WTC11 (cell line): ENCODE data around the gene GALE. TPM values are rescaled to one million over a fixed set of nuclear protein-coding genes. Genes with fewer than 3 reads are reported as not detected.

Experiments
- ATAC-seq: fragments of 200-7000 bp; cut with Tn5 transposase; 2 replicates; pipeline ENCODE4 v1.10.0; 2021; ENCODE audit warnings: mild to moderate bottlenecking, moderate library complexity
- Bru-seq: library from RNA; stranded (reverse); fragments of 400-500 nt; gene quantifications from one replicate; lab custom pipeline; 2021; lab: Mats Ljungman, UMichigan
- CTCF ChIA-PET: fragments of 300-600 bp; sonication (Branson Sonifier 250); formaldehyde crosslinking; loops from one replicate; lab custom pipeline; 2021; ENCODE audit warnings: antibody characterized with exemption; lab: Charles Lee
- POLR2A ChIA-PET: fragments of 350-600 bp; sonication (Branson Sonifier 250); formaldehyde crosslinking; loops from one replicate; lab custom pipeline; 2021; ENCODE audit warnings: antibody characterized with exemption; lab: Charles Lee
- DNase-seq: peaks from one replicate; pipeline ENCODE4 v3.0.0; 2021; ENCODE audit warnings: low spot score
- H3K27ac Mint-ChIP-seq: 2 replicates; pipeline ENCODE4 v1.8.0; 2021; ENCODE audit warnings: mixed read lengths
- H3K27me3 Mint-ChIP-seq: 2 replicates; pipeline ENCODE4 v1.8.0; 2021; ENCODE audit warnings: low read depth, mild to moderate bottlenecking, moderate library complexity, mixed read lengths
- H3K36me3 Mint-ChIP-seq: 2 replicates; pipeline ENCODE4 v1.8.0; 2021; ENCODE audit warnings: mixed read lengths
- H3K4me1 Mint-ChIP-seq: 2 replicates; pipeline ENCODE4 v1.8.0; 2022; ENCODE audit warnings: mixed read lengths
- H3K4me3 Mint-ChIP-seq: 2 replicates; pipeline ENCODE4 v1.8.0; 2021; ENCODE audit warnings: mild to moderate bottlenecking, moderate library complexity, mixed read lengths
- H3K9me3 Mint-ChIP-seq: 2 replicates; pipeline ENCODE4 v1.8.0; 2021; ENCODE audit warnings: mixed read lengths
- EMX1 ChIP-seq: fragments of 250-450 bp; sonication (Bioruptor Pico); IDR thresholded peaks from 2 replicates; pipeline ENCODE4 v1.8.0; 2021; ENCODE audit warnings: mild to moderate bottlenecking
- ETV6 ChIP-seq: sonication (generic); formaldehyde crosslinking; IDR thresholded peaks from 2 replicates; pipeline ENCODE4 v1.8.1; 2022; ENCODE audit warnings: mild to moderate bottlenecking, missing genetic modification reagents
- FOXK1 ChIP-seq: sonication (generic); formaldehyde crosslinking; IDR thresholded peaks from 2 replicates; pipeline ENCODE4 v1.8.0; 2022; ENCODE audit warnings: mild to moderate bottlenecking, moderate library complexity, missing genetic modification reagents
- GABPB1 ChIP-seq: sonication (generic); formaldehyde crosslinking; IDR thresholded peaks from 2 replicates; pipeline ENCODE4 v1.8.1; 2023; ENCODE audit warnings: mild to moderate bottlenecking, missing genetic modification reagents
- GTF2I ChIP-seq: fragments of 250-450 bp; sonication (Bioruptor Pico); conservative IDR thresholded peaks from 2 replicates; pipeline ENCODE4 v1.4.0; 2021; ENCODE audit warnings: mild to moderate bottlenecking
- MYBL2 ChIP-seq: sonication (generic); formaldehyde crosslinking; IDR thresholded peaks from 2 replicates; pipeline ENCODE4 v1.8.1; 2023; ENCODE audit warnings: mild to moderate bottlenecking, moderate library complexity, missing genetic modification reagents
- ZNF121 ChIP-seq: sonication (generic); formaldehyde crosslinking; IDR thresholded peaks from 2 replicates; pipeline ENCODE4 v1.8.0; 2023; ENCODE audit warnings: missing genetic modification reagents
- ZNF423 ChIP-seq: fragments of 250-450 bp; sonication (Bioruptor Pico); IDR thresholded peaks from 2 replicates; pipeline ENCODE4 v2.1.2; 2022; ENCODE audit warnings: mild to moderate bottlenecking, moderate library complexity
- long read RNA-seq, 3 experiments: library from RNA in 1 of 3; library from capped mRNA in 1 of 3; library from polyadenylated mRNA in 1 of 3; unstranded in 2 of 3; stranded (forward) in 1 of 3; transcript quantifications; one replicate each; pipeline ENCODE4 v2.0.0, GENCODE V29; 2021
- total RNA-seq: library from RNA; stranded (reverse); gene quantifications from 3 replicates; pipeline ENCODE4 v1.2.3, GENCODE V29; 2021
- TF ChIP-seq, protein P1 (sequence below): fragments of 250-450 bp; sonication (Bioruptor Pico); IDR thresholded peaks from 2 replicates; pipeline ENCODE4 v1.9.0; 2021; ENCODE audit warnings: mild to moderate bottlenecking
- TF ChIP-seq, protein P2 (sequence below): sonication (generic); formaldehyde crosslinking; IDR thresholded peaks from 2 replicates; pipeline ENCODE4 v1.8.1; 2023; ENCODE audit warnings: mild to moderate bottlenecking, moderate library complexity, missing genetic modification reagents
- TF ChIP-seq, protein P3 (sequence below): sonication (generic); formaldehyde crosslinking; IDR thresholded peaks from 2 replicates; pipeline ENCODE4 v1.8.0; 2023; ENCODE audit warnings: mild to moderate bottlenecking, missing genetic modification reagents
- TF ChIP-seq, protein P4 (sequence below): sonication (generic); formaldehyde crosslinking; IDR thresholded peaks from 2 replicates; pipeline ENCODE4 v1.8.1; 2022; ENCODE audit warnings: missing genetic modification reagents, borderline replicate concordance
- TF ChIP-seq, protein P5 (sequence below): fragments of 250-450 bp; sonication (Bioruptor Pico); IDR thresholded peaks from 2 replicates; pipeline ENCODE4 v1.9.0; 2021; ENCODE audit warnings: mild to moderate bottlenecking, borderline replicate concordance
- TF ChIP-seq, protein P6 (sequence below): sonication (generic); formaldehyde crosslinking; IDR thresholded peaks from 2 replicates; pipeline ENCODE4 v1.8.0; 2022; ENCODE audit warnings: mild to moderate bottlenecking, missing genetic modification reagents
- TF ChIP-seq, protein P7 (sequence below): sonication (generic); formaldehyde crosslinking; IDR thresholded peaks from 2 replicates; pipeline ENCODE4 v1.8.0; 2022; ENCODE audit warnings: mild to moderate bottlenecking, missing genetic modification reagents
- TF ChIP-seq, protein P8 (sequence below): sonication (generic); formaldehyde crosslinking; IDR thresholded peaks from 2 replicates; pipeline ENCODE4 v1.8.0; 2022; ENCODE audit warnings: mild to moderate bottlenecking, missing genetic modification reagents

The GALE gene
- total RNA-seq, result 30.3 to 36.6 TPM (median 35.8 TPM) in 3 replicates
- Bru-seq, nascent RNA, result percentile 64 among the genes with signal in this experiment
- long read RNA-seq, experiment 1, transcript GALE-216 (12 exons, 1,566 nt), result major isoform, 67 of 119 reads
- long read RNA-seq, experiment 1, transcript GALE-207 (11 exons, 1,563 nt), result minor isoform, 7 of 119 reads
- long read RNA-seq, experiment 1, partial matches to known transcripts, result 3 of 119 reads
- long read RNA-seq, experiment 1, other reads (novel, unspliced or antisense), result 40 of 119 reads
- long read RNA-seq, experiment 2, partial matches to known transcripts, result 10 of 41 reads
- long read RNA-seq, experiment 2, other reads (novel, unspliced or antisense), result 31 of 41 reads
- long read RNA-seq, experiment 3, transcript GALE-216 (12 exons, 1,566 nt), result major isoform, 65 of 113 reads
- long read RNA-seq, experiment 3, partial matches to known transcripts, result 2 of 113 reads
- long read RNA-seq, experiment 3, other reads (novel, unspliced or antisense), result 40 of 113 reads

DNA sequence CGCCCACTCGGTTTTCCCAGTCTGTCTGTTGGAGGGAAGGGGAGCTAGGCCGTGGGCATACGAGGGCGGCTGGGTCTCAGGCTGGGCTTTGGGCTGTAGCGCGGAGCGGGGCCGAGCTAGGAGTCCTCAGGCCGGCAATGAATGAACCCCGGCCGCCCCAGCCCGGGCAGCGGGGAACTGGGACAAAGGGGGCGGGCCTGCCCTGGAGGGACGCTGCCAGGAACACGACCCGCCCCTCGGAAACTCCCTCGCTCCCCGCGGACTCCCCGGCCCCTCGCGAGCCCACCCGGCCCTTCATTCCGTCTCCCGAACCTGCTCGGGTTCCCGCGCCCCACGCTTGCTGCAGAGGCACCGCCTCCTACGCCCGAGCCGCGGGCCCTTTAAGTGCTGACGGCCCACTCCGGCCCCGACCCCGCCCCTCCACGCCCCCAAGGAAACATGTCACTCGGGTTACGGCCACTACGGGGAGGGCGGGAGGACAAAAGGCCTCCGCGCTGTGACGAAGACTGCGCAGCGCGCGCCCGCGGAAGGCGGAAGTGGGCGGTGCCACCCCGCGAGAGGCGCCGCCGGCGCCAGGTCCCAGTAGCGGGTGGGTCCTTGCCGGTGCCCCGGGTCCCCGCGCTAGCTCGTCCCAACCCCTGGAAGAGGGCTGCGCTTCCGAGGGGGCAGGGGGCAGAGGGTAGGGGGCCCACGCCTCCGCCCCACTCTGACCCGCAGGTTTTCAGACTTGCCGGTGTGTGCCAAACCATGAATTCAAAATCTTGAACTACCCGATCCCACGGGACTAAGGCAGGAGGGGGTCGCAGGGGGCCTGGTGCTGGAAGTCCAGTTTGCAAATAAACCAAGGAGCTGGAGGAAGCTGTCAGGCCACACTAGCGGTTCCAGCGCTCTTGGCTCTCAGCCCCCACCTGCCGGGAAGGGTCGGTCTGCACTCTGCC, at the start of gene GALE:
Gene GALE (minus strand): TSS at position 355 of the 938 bp plus-strand sequence. CDS start 1,747 bp downstream, outside the sequence.
- DNase-seq, result peak; percentile 80
- H3K27ac Mint-ChIP-seq, result peak within 1 kb of the TSS; percentile 94
- H3K27me3 Mint-ChIP-seq, result peaks cover 17% of the 10 kb centered on the region
- H3K4me3 Mint-ChIP-seq, result peak within 1 kb of the TSS; percentile 96
- H3K36me3 Mint-ChIP-seq, result peaks cover 10% of the 10 kb centered on the region; the same call in 1 of the 2 replicates
- POLR2A ChIA-PET, result interaction anchor here (0.5 to 1.6 kb wide), 5 partner anchors 22 to 501 kb away, joined by 3 to 5 read pairs (median 3); partner anchors contain the start of genes HMGCL and PITHD1
- CTCF ChIA-PET, result interaction anchor here (0.6 to 7.8 kb wide), 13 partner anchors 9 to 294 kb away, joined by 3 to 109 read pairs (median 4); partner anchors contain the start of genes FUCA1, LYPLA2 and PITHD1
- H3K9me3 Mint-ChIP-seq, result no peaks in the 10 kb centered on the region
- peaks cover 14% of the 10 kb centered on the region for H3K4me1 Mint-ChIP-seq
- ATAC-seq, result peak; percentile 48
- TF ChIP-seq ZNF121 (CRISPR knock-in tag), result no peak
- TF ChIP-seq GTF2I (CRISPR knock-in tag), result no peak
- TF ChIP-seq, protein P1, sequence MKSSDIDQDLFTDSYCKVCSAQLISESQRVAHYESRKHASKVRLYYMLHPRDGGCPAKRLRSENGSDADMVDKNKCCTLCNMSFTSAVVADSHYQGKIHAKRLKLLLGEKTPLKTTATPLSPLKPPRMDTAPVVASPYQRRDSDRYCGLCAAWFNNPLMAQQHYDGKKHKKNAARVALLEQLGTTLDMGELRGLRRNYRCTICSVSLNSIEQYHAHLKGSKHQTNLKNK (CRISPR knock-in tag), result no peak
- peak; percentile 68 for TF ChIP-seq GABPB1 (CRISPR knock-in tag)
- TF ChIP-seq, protein P2, sequence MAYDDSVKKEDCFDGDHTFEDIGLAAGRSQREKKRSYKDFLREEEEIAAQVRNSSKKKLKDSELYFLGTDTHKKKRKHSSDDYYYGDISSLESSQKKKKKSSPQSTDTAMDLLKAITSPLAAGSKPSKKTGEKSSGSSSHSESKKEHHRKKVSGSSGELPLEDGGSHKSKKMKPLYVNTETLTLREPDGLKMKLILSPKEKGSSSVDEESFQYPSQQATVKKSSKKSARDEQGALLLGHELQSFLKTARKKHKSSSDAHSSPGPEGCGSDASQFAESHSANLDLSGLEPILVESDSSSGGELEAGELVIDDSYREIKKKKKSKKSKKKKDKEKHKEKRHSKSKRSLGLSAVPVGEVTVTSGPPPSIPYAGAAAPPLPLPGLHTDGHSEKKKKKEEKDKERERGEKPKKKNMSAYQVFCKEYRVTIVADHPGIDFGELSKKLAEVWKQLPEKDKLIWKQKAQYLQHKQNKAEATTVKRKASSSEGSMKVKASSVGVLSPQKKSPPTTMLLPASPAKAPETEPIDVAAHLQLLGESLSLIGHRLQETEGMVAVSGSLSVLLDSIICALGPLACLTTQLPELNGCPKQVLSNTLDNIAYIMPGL, result peak; percentile 67; the same call in 1 of the 2 replicates
- TF ChIP-seq, protein P3, sequence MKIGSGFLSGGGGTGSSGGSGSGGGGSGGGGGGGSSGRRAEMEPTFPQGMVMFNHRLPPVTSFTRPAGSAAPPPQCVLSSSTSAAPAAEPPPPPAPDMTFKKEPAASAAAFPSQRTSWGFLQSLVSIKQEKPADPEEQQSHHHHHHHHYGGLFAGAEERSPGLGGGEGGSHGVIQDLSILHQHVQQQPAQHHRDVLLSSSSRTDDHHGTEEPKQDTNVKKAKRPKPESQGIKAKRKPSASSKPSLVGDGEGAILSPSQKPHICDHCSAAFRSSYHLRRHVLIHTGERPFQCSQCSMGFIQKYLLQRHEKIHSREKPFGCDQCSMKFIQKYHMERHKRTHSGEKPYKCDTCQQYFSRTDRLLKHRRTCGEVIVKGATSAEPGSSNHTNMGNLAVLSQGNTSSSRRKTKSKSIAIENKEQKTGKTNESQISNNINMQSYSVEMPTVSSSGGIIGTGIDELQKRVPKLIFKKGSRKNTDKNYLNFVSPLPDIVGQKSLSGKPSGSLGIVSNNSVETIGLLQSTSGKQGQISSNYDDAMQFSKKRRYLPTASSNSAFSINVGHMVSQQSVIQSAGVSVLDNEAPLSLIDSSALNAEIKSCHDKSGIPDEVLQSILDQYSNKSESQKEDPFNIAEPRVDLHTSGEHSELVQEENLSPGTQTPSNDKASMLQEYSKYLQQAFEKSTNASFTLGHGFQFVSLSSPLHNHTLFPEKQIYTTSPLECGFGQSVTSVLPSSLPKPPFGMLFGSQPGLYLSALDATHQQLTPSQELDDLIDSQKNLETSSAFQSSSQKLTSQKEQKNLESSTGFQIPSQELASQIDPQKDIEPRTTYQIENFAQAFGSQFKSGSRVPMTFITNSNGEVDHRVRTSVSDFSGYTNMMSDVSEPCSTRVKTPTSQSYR (CRISPR knock-in tag), result no peak
- TF ChIP-seq, protein P4, sequence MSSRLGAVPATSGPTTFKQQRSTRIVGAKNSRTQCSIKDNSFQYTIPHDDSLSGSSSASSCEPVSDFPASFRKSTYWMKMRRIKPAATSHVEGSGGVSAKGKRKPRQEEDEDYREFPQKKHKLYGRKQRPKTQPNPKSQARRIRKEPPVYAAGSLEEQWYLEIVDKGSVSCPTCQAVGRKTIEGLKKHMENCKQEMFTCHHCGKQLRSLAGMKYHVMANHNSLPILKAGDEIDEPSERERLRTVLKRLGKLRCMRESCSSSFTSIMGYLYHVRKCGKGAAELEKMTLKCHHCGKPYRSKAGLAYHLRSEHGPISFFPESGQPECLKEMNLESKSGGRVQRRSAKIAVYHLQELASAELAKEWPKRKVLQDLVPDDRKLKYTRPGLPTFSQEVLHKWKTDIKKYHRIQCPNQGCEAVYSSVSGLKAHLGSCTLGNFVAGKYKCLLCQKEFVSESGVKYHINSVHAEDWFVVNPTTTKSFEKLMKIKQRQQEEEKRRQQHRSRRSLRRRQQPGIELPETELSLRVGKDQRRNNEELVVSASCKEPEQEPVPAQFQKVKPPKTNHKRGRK (CRISPR knock-in tag), result no peak
- no peak for TF ChIP-seq ZNF423
- TF ChIP-seq, protein P5, sequence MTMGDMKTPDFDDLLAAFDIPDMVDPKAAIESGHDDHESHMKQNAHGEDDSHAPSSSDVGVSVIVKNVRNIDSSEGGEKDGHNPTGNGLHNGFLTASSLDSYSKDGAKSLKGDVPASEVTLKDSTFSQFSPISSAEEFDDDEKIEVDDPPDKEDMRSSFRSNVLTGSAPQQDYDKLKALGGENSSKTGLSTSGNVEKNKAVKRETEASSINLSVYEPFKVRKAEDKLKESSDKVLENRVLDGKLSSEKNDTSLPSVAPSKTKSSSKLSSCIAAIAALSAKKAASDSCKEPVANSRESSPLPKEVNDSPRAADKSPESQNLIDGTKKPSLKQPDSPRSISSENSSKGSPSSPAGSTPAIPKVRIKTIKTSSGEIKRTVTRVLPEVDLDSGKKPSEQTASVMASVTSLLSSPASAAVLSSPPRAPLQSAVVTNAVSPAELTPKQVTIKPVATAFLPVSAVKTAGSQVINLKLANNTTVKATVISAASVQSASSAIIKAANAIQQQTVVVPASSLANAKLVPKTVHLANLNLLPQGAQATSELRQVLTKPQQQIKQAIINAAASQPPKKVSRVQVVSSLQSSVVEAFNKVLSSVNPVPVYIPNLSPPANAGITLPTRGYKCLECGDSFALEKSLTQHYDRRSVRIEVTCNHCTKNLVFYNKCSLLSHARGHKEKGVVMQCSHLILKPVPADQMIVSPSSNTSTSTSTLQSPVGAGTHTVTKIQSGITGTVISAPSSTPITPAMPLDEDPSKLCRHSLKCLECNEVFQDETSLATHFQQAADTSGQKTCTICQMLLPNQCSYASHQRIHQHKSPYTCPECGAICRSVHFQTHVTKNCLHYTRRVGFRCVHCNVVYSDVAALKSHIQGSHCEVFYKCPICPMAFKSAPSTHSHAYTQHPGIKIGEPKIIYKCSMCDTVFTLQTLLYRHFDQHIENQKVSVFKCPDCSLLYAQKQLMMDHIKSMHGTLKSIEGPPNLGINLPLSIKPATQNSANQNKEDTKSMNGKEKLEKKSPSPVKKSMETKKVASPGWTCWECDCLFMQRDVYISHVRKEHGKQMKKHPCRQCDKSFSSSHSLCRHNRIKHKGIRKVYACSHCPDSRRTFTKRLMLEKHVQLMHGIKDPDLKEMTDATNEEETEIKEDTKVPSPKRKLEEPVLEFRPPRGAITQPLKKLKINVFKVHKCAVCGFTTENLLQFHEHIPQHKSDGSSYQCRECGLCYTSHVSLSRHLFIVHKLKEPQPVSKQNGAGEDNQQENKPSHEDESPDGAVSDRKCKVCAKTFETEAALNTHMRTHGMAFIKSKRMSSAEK (CRISPR knock-in tag), result no peak
- TF ChIP-seq EMX1, result no peak
- TF ChIP-seq, protein P6, sequence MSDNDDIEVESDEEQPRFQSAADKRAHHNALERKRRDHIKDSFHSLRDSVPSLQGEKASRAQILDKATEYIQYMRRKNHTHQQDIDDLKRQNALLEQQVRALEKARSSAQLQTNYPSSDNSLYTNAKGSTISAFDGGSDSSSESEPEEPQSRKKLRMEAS (CRISPR knock-in tag), result peak; percentile 41; the same call in 1 of the 2 replicates
- TF ChIP-seq ETV6 (CRISPR knock-in tag), result 0 out of 2 replicates have a peak, but pooled peaks have one; percentile 18
- TF ChIP-seq, protein P7, sequence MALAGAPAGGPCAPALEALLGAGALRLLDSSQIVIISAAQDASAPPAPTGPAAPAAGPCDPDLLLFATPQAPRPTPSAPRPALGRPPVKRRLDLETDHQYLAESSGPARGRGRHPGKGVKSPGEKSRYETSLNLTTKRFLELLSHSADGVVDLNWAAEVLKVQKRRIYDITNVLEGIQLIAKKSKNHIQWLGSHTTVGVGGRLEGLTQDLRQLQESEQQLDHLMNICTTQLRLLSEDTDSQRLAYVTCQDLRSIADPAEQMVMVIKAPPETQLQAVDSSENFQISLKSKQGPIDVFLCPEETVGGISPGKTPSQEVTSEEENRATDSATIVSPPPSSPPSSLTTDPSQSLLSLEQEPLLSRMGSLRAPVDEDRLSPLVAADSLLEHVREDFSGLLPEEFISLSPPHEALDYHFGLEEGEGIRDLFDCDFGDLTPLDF (CRISPR knock-in tag), result no peak
- TF ChIP-seq, protein P8, sequence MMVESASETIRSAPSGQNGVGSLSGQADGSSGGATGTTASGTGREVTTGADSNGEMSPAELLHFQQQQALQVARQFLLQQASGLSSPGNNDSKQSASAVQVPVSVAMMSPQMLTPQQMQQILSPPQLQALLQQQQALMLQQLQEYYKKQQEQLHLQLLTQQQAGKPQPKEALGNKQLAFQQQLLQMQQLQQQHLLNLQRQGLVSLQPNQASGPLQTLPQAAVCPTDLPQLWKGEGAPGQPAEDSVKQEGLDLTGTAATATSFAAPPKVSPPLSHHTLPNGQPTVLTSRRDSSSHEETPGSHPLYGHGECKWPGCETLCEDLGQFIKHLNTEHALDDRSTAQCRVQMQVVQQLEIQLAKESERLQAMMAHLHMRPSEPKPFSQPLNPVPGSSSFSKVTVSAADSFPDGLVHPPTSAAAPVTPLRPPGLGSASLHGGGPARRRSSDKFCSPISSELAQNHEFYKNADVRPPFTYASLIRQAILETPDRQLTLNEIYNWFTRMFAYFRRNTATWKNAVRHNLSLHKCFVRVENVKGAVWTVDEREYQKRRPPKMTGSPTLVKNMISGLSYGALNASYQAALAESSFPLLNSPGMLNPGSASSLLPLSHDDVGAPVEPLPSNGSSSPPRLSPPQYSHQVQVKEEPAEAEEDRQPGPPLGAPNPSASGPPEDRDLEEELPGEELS (CRISPR knock-in tag), result peak; percentile 69; the same call in 1 of the 2 replicates
- TF ChIP-seq MYBL2 (CRISPR knock-in tag), result peak; percentile 66; the same call in 1 of the 2 replicates
- peak; percentile 65; the same call in 1 of the 2 replicates for TF ChIP-seq FOXK1 (CRISPR knock-in tag)
